Left ventricle myocardium inferior (tissue), 1 donor: ENCODE results near the gene PPP1R12A. TPM values are rescaled to one million over a fixed set of nuclear protein-coding genes. Genes with fewer than 3 reads are reported as not detected.

Experiments used
- DNase-seq: peaks from one replicate; pipeline ENCODE4 v3.0.0-alpha.2; 2020
- H3K27ac ChIP-seq: fragments of 200-600 bp; replicated peaks from 2 replicates; pipeline ENCODE4 v1.8.0; 2021
- H3K27me3 ChIP-seq: fragments of 200-600 bp; 2 replicates; pipeline ENCODE4 v1.8.0; 2021; ENCODE audit warnings: low read depth
- H3K36me3 ChIP-seq: fragments of 200-600 bp; 2 replicates; pipeline ENCODE4 v1.8.0; 2021
- H3K4me1 ChIP-seq: fragments of 200-600 bp; 2 replicates; pipeline ENCODE4 v1.8.0; 2021
- H3K4me3 ChIP-seq: fragments of 200-600 bp; 2 replicates; pipeline ENCODE4 v1.8.0; 2021; ENCODE audit warnings: mild to moderate bottlenecking, moderate library complexity
- H3K9me3 ChIP-seq: fragments of 200-600 bp; replicated peaks from 2 replicates; pipeline ENCODE4 v1.8.0; 2021
- CTCF ChIP-seq: fragments of 200-600 bp; IDR thresholded peaks from 2 replicates; pipeline ENCODE4 v1.8.0; 2021; ENCODE audit warnings: antibody characterized with exemption, mild to moderate bottlenecking, borderline replicate concordance
- intact Hi-C: fragments of 100-400 bp; cut with micrococcal nuclease; formaldehyde crosslinking; loops from one replicate; pipeline ENCODE4 v1.11.0; 2022
- total RNA-seq: library from RNA; stranded (reverse); fragmentation: NEBNext Ultra II Directional; extraction: Animal tissue kit (Norgen Biotek cat#: 25700); gene quantifications from one replicate; pipeline ENCODE4 v1.2.1, GENCODE V29; 2021
- donor health status: DM: no; HTN: yes; CAD: no; lungs with severe emphysema.

The PPP1R12A gene
- total RNA-seq, 1 donor from 2014 or later: 42.8 TPM

- Histone ChIP-seq H3K9me3 (no peaks in the 10 kb centered on the region), H3K36me3 (no peaks in the 10 kb centered on the region), H3K27me3 (no peaks in the 10 kb centered on the region), H3K4me1 (peaks cover 79% of the 10 kb centered on the region), H3K4me3 (no peak overlapping the region), H3K27ac (no peak overlapping the region)
- intact Hi-C loops: no loop called here
- no peak for TF ChIP-seq CTCF
- no peak for DNase-seq
Measured at GRCh38 chr12:79887890-79888289, 47.0 kb downstream of the PPP1R12A start.

GRCh38 chr12:79886917-79887519, 47.9 kb downstream of the PPP1R12A start:
- intact Hi-C loops: no loop called here
- H3K36me3 ChIP-seq: no peaks in the 10 kb centered on the region
- no peaks in the 10 kb centered on the region for H3K9me3 ChIP-seq
- no peaks in the 10 kb centered on the region for H3K27me3 ChIP-seq
- H3K4me1 ChIP-seq: peaks cover 88% of the 10 kb centered on the region
- TF ChIP-seq CTCF: peak; percentile 60
- H3K4me3 ChIP-seq: no peak overlapping the region
- H3K27ac ChIP-seq: no peak overlapping the region
- DNase-seq: no peak

DNA sequence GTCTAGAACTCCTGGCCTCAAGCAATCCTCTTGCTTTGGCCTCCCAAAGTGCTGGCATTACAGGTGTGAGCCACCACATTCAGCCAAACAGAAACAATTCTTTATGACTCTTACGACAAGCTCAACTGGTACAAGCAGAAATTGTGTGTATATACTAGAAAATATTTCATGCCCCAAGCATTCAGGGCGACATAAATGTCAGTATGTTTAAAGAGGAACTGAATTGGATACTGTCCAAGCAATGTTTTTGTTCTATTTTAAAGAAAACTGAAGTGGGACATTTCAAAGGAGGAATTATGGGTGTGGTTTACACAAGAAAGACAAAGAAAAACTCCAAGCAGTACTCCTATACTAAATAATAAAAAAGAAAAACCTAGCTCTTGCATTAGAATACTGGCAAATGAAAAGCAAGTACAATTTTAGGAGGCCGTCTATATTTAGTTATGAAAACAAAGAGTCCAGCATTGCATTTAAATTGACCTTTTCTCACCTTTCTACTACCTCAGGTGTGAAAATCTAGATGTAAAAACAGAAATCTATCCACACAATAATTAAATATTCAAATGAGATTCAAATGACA, 48.9 kb downstream of the PPP1R12A start:
- Histone ChIP-seq H3K27me3 (no peaks in the 10 kb centered on the region), H3K4me3 (no peak overlapping the region), H3K9me3 (no peaks in the 10 kb centered on the region), H3K36me3 (no peaks in the 10 kb centered on the region), H3K27ac (peak overlapping the region; percentile 51), H3K4me1 (peaks cover 96% of the 10 kb centered on the region)
- intact Hi-C loops: no loop called here
- DNase-seq: no peak
- TF ChIP-seq CTCF: no peak

DNA sequence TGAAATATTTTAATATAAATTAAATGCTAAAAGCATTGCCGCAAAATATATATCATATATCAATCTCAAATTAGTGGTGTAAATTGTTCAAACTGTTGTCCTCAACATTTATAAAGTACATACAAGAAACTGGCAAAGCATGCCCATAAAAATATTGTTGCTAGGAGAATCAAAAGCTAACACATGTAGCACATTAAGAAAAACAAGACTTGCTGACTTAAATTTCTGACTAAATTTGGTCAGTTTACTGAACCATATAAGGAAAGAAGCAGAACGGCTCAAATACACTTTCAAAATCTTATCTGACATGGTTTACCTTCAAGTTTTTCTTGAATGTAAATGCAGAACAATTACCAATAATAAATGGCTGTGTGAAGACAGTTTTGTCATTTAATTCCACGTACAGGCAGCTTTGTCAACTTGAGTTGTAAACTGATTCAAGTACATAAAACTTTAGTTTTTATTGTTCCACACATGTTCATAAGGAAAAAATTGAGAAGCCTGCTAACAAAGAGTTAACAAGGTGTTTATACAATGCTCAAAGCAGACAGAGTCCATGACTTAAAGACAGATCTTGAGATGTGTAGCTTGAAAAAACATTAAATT, 50.4 kb downstream of the PPP1R12A start:
- Histone ChIP-seq H3K27ac (no peak overlapping the region), H3K27me3 (no peaks in the 10 kb centered on the region), H3K9me3 (no peaks in the 10 kb centered on the region), H3K4me3 (no peak overlapping the region), H3K4me1 (peaks cover 98% of the 10 kb centered on the region), H3K36me3 (no peaks in the 10 kb centered on the region)
- DNase-seq: no peak
- intact Hi-C loops: no loop called here
- TF ChIP-seq CTCF: no peak

DNA sequence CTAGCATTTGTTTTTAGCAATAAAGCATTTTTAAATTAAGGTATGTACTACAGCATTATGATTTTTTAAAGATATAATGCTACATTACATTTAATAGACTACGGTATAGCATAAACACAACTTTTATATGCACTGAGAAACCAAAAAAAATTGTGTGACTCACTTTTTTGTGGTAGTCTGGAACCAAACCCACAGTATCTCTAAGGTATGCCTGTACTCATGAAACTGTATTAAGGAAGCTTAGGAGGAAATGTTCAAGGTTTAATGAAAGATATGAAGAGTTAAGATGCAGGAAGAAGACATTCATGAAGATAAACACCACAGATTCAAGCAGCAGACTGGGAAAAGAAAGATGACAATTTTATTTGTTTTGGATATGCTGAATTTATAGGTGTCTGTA, 51.7 kb downstream of the PPP1R12A start:
- Histone ChIP-seq H3K9me3 (no peaks in the 10 kb centered on the region), H3K27me3 (no peaks in the 10 kb centered on the region), H3K36me3 (no peaks in the 10 kb centered on the region), H3K4me1 (peaks cover 91% of the 10 kb centered on the region), H3K27ac (no peak overlapping the region), H3K4me3 (no peak overlapping the region)
- intact Hi-C loops: no loop called here
- TF ChIP-seq CTCF: no peak
- DNase-seq: no peak
